NCI-H1694 (cell line): ENCODE results near the gene GRID1.
"Not testable (repeated sequence)": the region's sequence is repeated elsewhere in the genome, so short reads cannot be mapped to it uniquely, and the experiment has no call there.

ENCODE experiments used
- DNase-seq: peaks from one replicate; lab custom pipeline; 2025; lab: John Stamatoyannopoulos, UW

The GRID1 gene

GRCh38 chr10:86105181-86105580 lies 261.4 kb downstream of the GRID1 start:
- DNase-seq, result no peak

- no peak for DNase-seq
These were observed 261.9 kb downstream of the GRID1 start for GRCh38 chr10:86104611-86105145.

GRCh38 chr10:86104156-86104555 lies 262.4 kb downstream of the GRID1 start:
- DNase-seq, result no peak

- peak; percentile 43 for DNase-seq
These were observed 263.0 kb downstream of the GRID1 start for GRCh38 chr10:86103391-86104101.

- DNase-seq, result no peak
These were observed 264.1 kb downstream of the GRID1 start for GRCh38 chr10:86102451-86102850.

GRCh38 chr10:86102031-86102430 lies 264.6 kb downstream of the GRID1 start:
- DNase-seq, result no peak

GRCh38 chr10:86100581-86101061 lies 266.0 kb downstream of the GRID1 start:
- DNase-seq, result peak; percentile 42

GRCh38 chr10:86099542-86100334 lies 266.9 kb downstream of the GRID1 start:
- no peak for DNase-seq

GRCh38 chr10:86098187-86098881 lies 268.3 kb downstream of the GRID1 start:
- DNase-seq, result no peak

- DNase-seq, result not testable (repeated sequence)
These were observed 271.5 kb downstream of the GRID1 start for GRCh38 chr10:86095061-86095460.

GRCh38 chr10:86092311-86092710 lies 274.3 kb downstream of the GRID1 start:
- DNase-seq, result not testable (repeated sequence)

- DNase-seq, result no peak
These were observed 275.4 kb downstream of the GRID1 start for GRCh38 chr10:86091216-86091615.

GRCh38 chr10:86090807-86091206 lies 275.8 kb downstream of the GRID1 start:
- no peak for DNase-seq

GRCh38 chr10:86087716-86088115 lies 278.9 kb downstream of the GRID1 start:
- no peak for DNase-seq

GRCh38 chr10:86086418-86086817 lies 280.2 kb downstream of the GRID1 start:
- no peak for DNase-seq

- no peak for DNase-seq
These were observed 280.9 kb downstream of the GRID1 start for GRCh38 chr10:86085686-86086085.

GRCh38 chr10:86085136-86085535 lies 281.5 kb downstream of the GRID1 start:
- DNase-seq, result no peak

GRCh38 chr10:86084585-86084984 lies 282.0 kb downstream of the GRID1 start:
- DNase-seq, result no peak

- no peak for DNase-seq
These were observed 282.9 kb downstream of the GRID1 start for GRCh38 chr10:86083664-86084175.

GRCh38 chr10:86083206-86083605 lies 283.4 kb downstream of the GRID1 start:
- DNase-seq, result no peak

- no peak for DNase-seq
These were observed 284.0 kb downstream of the GRID1 start for GRCh38 chr10:86082556-86082955.

GRCh38 chr10:86079088-86079487 lies 287.5 kb downstream of the GRID1 start:
- no peak for DNase-seq
